Measurements from ENCODE around the gene INPP5J. TPM values are rescaled to one million over a fixed set of nuclear protein-coding genes. Genes with fewer than 3 reads are reported as not detected.

Gene INPP5J
- total RNA-seq (2022; extraction: Qiagen RNA extraction) = 0.33 to 0.70 TPM (median 0.54 TPM) in 5 replicates

GRCh38 chr22:31122532-31123291 is at the start of gene INPP5J:
TSS of gene INPP5J (plus strand) at chr22:31122966. CDS start at chr22:31123015, 49 bp downstream.

GRCh38 chr22:31080848-31081649 is 41.7 kb upstream of the INPP5J start, which contains the start of gene SMTN:
TSS of gene SMTN (plus strand) at chr22:31081318. CDS start at chr22:31083259, 1,941 bp downstream.

GRCh38 chr22:31107178-31107893 is 15.4 kb upstream of the INPP5J start, which contains the start of gene SELENOM:
TSS of gene SELENOM (minus strand) at chr22:31107568. CDS start at chr22:31107505, 63 bp downstream.

GRCh38 chr22:31139866-31140716 is 17.3 kb downstream of the INPP5J start, which contains the start of gene PLA2G3:
TSS of gene PLA2G3 (minus strand) at chr22:31140508. CDS start at chr22:31140354, 154 bp downstream.

Other genes with a start within 250 kb of the INPP5J start
- 13.3 to 14.3 TPM (median 13.8 TPM) in 5 replicates for gene MORC2, start 154.2 kb upstream of the INPP5J start, total RNA-seq (2022; extraction: Qiagen RNA extraction)
- 21.5 to 33.9 TPM (median 25.6 TPM) in 5 replicates for gene TUG1, start 153.7 kb upstream of the INPP5J start, total RNA-seq (2022; extraction: Qiagen RNA extraction)
- 25.3 to 28.4 TPM (median 25.7 TPM) in 5 replicates for gene SMTN, start 41.6 kb upstream of the INPP5J start, total RNA-seq (2022; extraction: Qiagen RNA extraction)
- gene SELENOM, start 15.4 kb upstream of the INPP5J start, total RNA-seq (2022; extraction: Qiagen RNA extraction) = 49.5 to 76.8 TPM (median 67.1 TPM) in 5 replicates
- gene PLA2G3, start 17.5 kb downstream of the INPP5J start, total RNA-seq (2022; extraction: Qiagen RNA extraction) = not detected in 5 replicates
- 23.4 to 26.5 TPM (median 25.2 TPM) in 5 replicates for gene RNF185, start 37.2 kb downstream of the INPP5J start, total RNA-seq (2022; extraction: Qiagen RNA extraction)
- 6.9 to 8.5 TPM (median 7.2 TPM) in 5 replicates for gene LIMK2, start 89.3 kb downstream of the INPP5J start, total RNA-seq (2022; extraction: Qiagen RNA extraction)
- 0.64 to 0.84 TPM (median 0.74 TPM) in 5 replicates for gene PIK3IP1, start 169.5 kb downstream of the INPP5J start, total RNA-seq (2022; extraction: Qiagen RNA extraction)
- gene PATZ1, start 223.4 kb downstream of the INPP5J start, total RNA-seq (2022; extraction: Qiagen RNA extraction) = 20.1 to 22.5 TPM (median 21.6 TPM) in 5 replicates